IMR-90 (cell line): ENCODE data around the gene KIF3B. TPM values are rescaled to one million over a fixed set of nuclear protein-coding genes. Genes with fewer than 3 reads are reported as not detected.

ENCODE experiments used
- ATAC-seq: fragments of 200-7000 bp; cut with Tn5 transposase; 2 replicates; pipeline ENCODE4 v1.9.1; 2020; ENCODE audit warnings: low read depth, mild to moderate bottlenecking, moderate library complexity
- BruUV-seq: library from RNA; stranded (reverse); fragments of 400-500 nt; replicated peaks from 2 replicates; lab custom pipeline; 2021; lab: Mats Ljungman, UMichigan
- CTCF ChIA-PET: fragments of 300-600 bp; formaldehyde crosslinking; extraction: SDS; loops from one replicate; lab custom pipeline; 2021; ENCODE audit warnings: antibody characterized with exemption; lab: Yijun Ruan, JAX
- POLR2A ChIA-PET: fragments of 300-600 bp; sonication (Branson Sonifier 250); formaldehyde crosslinking; loops from one replicate; lab custom pipeline; 2022; ENCODE audit warnings: antibody characterized with exemption; ENCODE audit not compliant: unreplicated experiment; lab: Charles Lee
- DNase-seq: peaks from one replicate; pipeline ENCODE4 v3.0.0; 2013
- H2AFZ ChIP-seq: replicated peaks from 2 replicates; pipeline ENCODE3; 2013; ENCODE audit warnings: low read length, mild to moderate bottlenecking; ENCODE audit not compliant: poor library complexity
- H2AK5ac ChIP-seq: 2 replicates; pipeline ENCODE4 v1.6.1; 2013; ENCODE audit warnings: low read depth, low read length, inconsistent platforms
- H2AK9ac ChIP-seq: replicated peaks from 2 replicates; pipeline ENCODE3; 2013; ENCODE audit warnings: mild to moderate bottlenecking, low read depth, low read length, moderate library complexity; ENCODE audit not compliant: poor library complexity
- H2BK120ac ChIP-seq: 2 replicates; pipeline ENCODE4 v1.6.1; 2013; ENCODE audit warnings: low read depth, low read length, inconsistent platforms
- H2BK15ac ChIP-seq: 3 replicates; pipeline ENCODE4 v1.6.1; 2013; ENCODE audit warnings: low read depth, low read length, inconsistent platforms
- H2BK20ac ChIP-seq: 2 replicates; pipeline ENCODE4 v1.6.1; 2013; ENCODE audit warnings: low read depth, mild to moderate bottlenecking, inconsistent platforms, low read length, moderate library complexity
- H2BK5ac ChIP-seq: 2 replicates; pipeline ENCODE4 v1.6.1; 2013; ENCODE audit warnings: mild to moderate bottlenecking, low read depth, low read length, inconsistent platforms; ENCODE audit not compliant: poor library complexity, severe bottlenecking
- H3K14ac ChIP-seq: replicated peaks from 2 replicates; pipeline ENCODE4 v1.6.1; 2013; ENCODE audit warnings: low read depth, low read length, inconsistent platforms
- H3K18ac ChIP-seq: 2 replicates; pipeline ENCODE4 v1.6.1; 2013; ENCODE audit warnings: low read depth, low read length, control low read depth
- H3K23ac ChIP-seq: 2 replicates; pipeline ENCODE4 v1.6.1; 2013; ENCODE audit warnings: low read depth, low read length, inconsistent platforms
- H3K27ac ChIP-seq: 2 replicates; pipeline ENCODE4 v1.5.1; 2013; ENCODE audit warnings: mild to moderate bottlenecking, control low read depth, low read length; ENCODE audit not compliant: insufficient read depth
- H3K27me3 ChIP-seq: 2 replicates; pipeline ENCODE4 v1.6.1; 2013; ENCODE audit warnings: low read length; ENCODE audit not compliant: control insufficient read depth, insufficient read depth
- H3K36me3 ChIP-seq: 2 replicates; pipeline ENCODE4 v1.6.1; 2013; ENCODE audit warnings: low read length, mixed read lengths; ENCODE audit not compliant: control insufficient read depth, insufficient read depth
- H3K4ac ChIP-seq: 2 replicates; pipeline ENCODE4 v1.6.1; 2013; ENCODE audit warnings: low read depth, low read length, inconsistent platforms
- H3K4me1 ChIP-seq: 2 replicates; pipeline ENCODE4 v1.6.1; 2013; ENCODE audit warnings: low read length, mixed read lengths; ENCODE audit not compliant: control insufficient read depth, insufficient read depth
- H3K4me2 ChIP-seq: 2 replicates; pipeline ENCODE4 v1.6.1; 2013; ENCODE audit warnings: low read depth, mild to moderate bottlenecking, control low read depth, low read length, moderate library complexity
- H3K4me3 ChIP-seq: 2 replicates; pipeline ENCODE4 v1.5.1; 2013; ENCODE audit warnings: low read depth, mild to moderate bottlenecking, control low read depth, low read length, moderate library complexity; ENCODE audit not compliant: insufficient read depth
- H3K56ac ChIP-seq: 2 replicates; pipeline ENCODE4 v1.6.1; 2013; ENCODE audit warnings: low read length, inconsistent platforms; ENCODE audit not compliant: insufficient read depth; ENCODE audit errors: extremely low read depth
- H3K79me1 ChIP-seq, 2 experiments: 2 replicates each; pipeline ENCODE4 v1.6.1; 2013; ENCODE audit warnings: low read length in 2 of 2, inconsistent platforms in 1 of 2, low read depth in 1 of 2
- H3K9ac ChIP-seq: 2 replicates; pipeline ENCODE4 v1.6.1; 2013; ENCODE audit warnings: low read depth, low read length, control low read depth
- H3K9me1 ChIP-seq: 2 replicates; pipeline ENCODE4 v1.6.1; 2013; ENCODE audit warnings: low read length, inconsistent platforms; ENCODE audit not compliant: insufficient read depth
- H3K9me3 ChIP-seq: 2 replicates; pipeline ENCODE4 v1.6.1; 2013; ENCODE audit warnings: low read length; ENCODE audit not compliant: control insufficient read depth, insufficient read depth
- H4K20me1 ChIP-seq: 2 replicates; pipeline ENCODE4 v1.6.1; 2013; ENCODE audit warnings: low read length, inconsistent platforms; ENCODE audit not compliant: insufficient read depth
- H4K5ac ChIP-seq: 2 replicates; pipeline ENCODE4 v1.6.1; 2013; ENCODE audit warnings: mild to moderate bottlenecking, low read depth, low read length, control low read depth
- H4K8ac ChIP-seq, 2 experiments: 2 replicates each; pipeline ENCODE4 v1.6.1; 2013; ENCODE audit warnings: low read depth in 2 of 2, low read length in 2 of 2, control low read depth in 1 of 2, inconsistent platforms in 1 of 2
- H4K91ac ChIP-seq: 2 replicates; pipeline ENCODE4 v1.6.1; 2013; ENCODE audit warnings: low read depth, low read length, inconsistent platforms; ENCODE audit not compliant: insufficient read depth
- BHLHE40 ChIP-seq: fragments of 150-350 bp; IDR thresholded peaks from 2 replicates; pipeline ENCODE4 v1.6.1; 2016; ENCODE audit warnings: mild to moderate bottlenecking, low read depth, low read length
- CEBPB ChIP-seq: IDR thresholded peaks from 2 replicates; pipeline ENCODE4 v1.6.1; 2012; ENCODE audit warnings: low read depth, low read length, improper control_type of control experiment
- CHD1 ChIP-seq: IDR thresholded peaks from 2 replicates; pipeline ENCODE4 v1.6.1; 2012; ENCODE audit warnings: low read depth, low read length, improper control_type of control experiment
- FOS ChIP-seq: fragments of 150-350 bp; IDR thresholded peaks from 2 replicates; pipeline ENCODE4 v1.6.1; 2016; ENCODE audit warnings: low read depth, low read length
- MAFK ChIP-seq: IDR thresholded peaks from 2 replicates; pipeline ENCODE4 v1.6.1; 2012; ENCODE audit warnings: low read depth, low read length, improper control_type of control experiment
- MAZ ChIP-seq: IDR thresholded peaks from 2 replicates; pipeline ENCODE4 v1.6.1; 2012; ENCODE audit warnings: low read depth, mild to moderate bottlenecking, low read length, improper control_type of control experiment, moderate library complexity, borderline replicate concordance
- MXI1 ChIP-seq: IDR thresholded peaks from 2 replicates; pipeline ENCODE4 v1.6.1; 2012; ENCODE audit warnings: low read depth, mild to moderate bottlenecking, low read length, moderate library complexity, borderline replicate concordance
- NFE2L2 ChIP-seq: fragments of 150-350 bp; IDR thresholded peaks from 2 replicates; pipeline ENCODE4 v1.6.1; 2016; ENCODE audit warnings: low read depth, mild to moderate bottlenecking, low read length
- POLR2A ChIP-seq: IDR thresholded peaks from 2 replicates; pipeline ENCODE4 v1.6.1; 2012; ENCODE audit warnings: mild to moderate bottlenecking, low read depth, low read length
- RAD21 ChIP-seq: IDR thresholded peaks from 2 replicates; pipeline ENCODE4 v1.6.1; 2012; ENCODE audit warnings: low read length, improper control_type of control experiment
- RCOR1 ChIP-seq: IDR thresholded peaks from 2 replicates; pipeline ENCODE4 v1.6.1; 2012; ENCODE audit warnings: mild to moderate bottlenecking, low read length, improper control_type of control experiment; ENCODE audit not compliant: insufficient replicate concordance
- RFX5 ChIP-seq: IDR thresholded peaks from 2 replicates; pipeline ENCODE4 v1.8.0; 2012; ENCODE audit warnings: low read depth, mild to moderate bottlenecking, low read length, moderate library complexity
- SMC3 ChIP-seq: fragments of 150-350 bp; IDR thresholded peaks from 2 replicates; pipeline ENCODE4 v1.6.1; 2016; ENCODE audit warnings: low read depth, mild to moderate bottlenecking, antibody characterized with exemption, low read length, moderate library complexity
- WGBS, 2 experiments: methylation state at CpG; one replicate each; pipeline versions ENCODE4 v1.1.5 to v1.1.7; 2013; ENCODE audit warnings: missing lambda C conversion rate in 2 of 2; ENCODE audit not compliant: insufficient read length in 1 of 2; ENCODE audit errors: extremely low coverage in 2 of 2; 5-methylcytosine and 5-hydroxymethylcytosine counted together
- dilution Hi-C: fragments of 300-500 bp; cut with HindIII; formaldehyde crosslinking; loops from one replicate; pipeline ENCODE4 v1.14.3; 2018; ENCODE audit warnings: low sequenced_read_pairs; ENCODE audit not compliant: unreplicated experiment
- in situ Hi-C: fragments of 300-500 bp; cut with MboI; formaldehyde crosslinking; loops from 3 replicates; pipeline ENCODE4 v1.14.3; 2019; ENCODE audit warnings: low sequenced_read_pairs, inconsistent platforms, mixed read lengths
- intact Hi-C: fragments of 100-400 bp; cut with micrococcal nuclease; formaldehyde crosslinking; loops from 2 replicates; pipeline ENCODE4 v1.10.0; 2022
- polyA plus RNA-seq, 3 experiments: library from polyadenylated mRNA; depleted of rRNA; stranded (reverse); fragments of >200 nt; gene quantifications; 2 replicates each; pipeline ENCODE4 v1.2.3, GENCODE V29; 2012; ENCODE audit warnings: low replicate concordance in 1 of 3
- total RNA-seq: library from RNA; depleted of rRNA; stranded (reverse); fragments of >200 nt; gene quantifications from 2 replicates; pipeline ENCODE4 v1.2.3, GENCODE V29; 2012
- TF ChIP-seq, protein P1 (sequence below): fragments of 150-350 bp; IDR thresholded peaks from 2 replicates; pipeline ENCODE4 v1.6.1; 2016; ENCODE audit warnings: low read depth, mild to moderate bottlenecking, low read length, moderate library complexity, borderline replicate concordance
- TF ChIP-seq, protein P2 (sequence below): conservative IDR thresholded peaks from 2 replicates; pipeline ENCODE4 v1.5.1; 2012; ENCODE audit warnings: mild to moderate bottlenecking, low read depth, low read length, improper control_type of control experiment
- TF ChIP-seq, protein P3 (sequence below): fragments of 150-350 bp; IDR thresholded peaks from 2 replicates; pipeline ENCODE4 v1.6.1; 2017; ENCODE audit warnings: mild to moderate bottlenecking, antibody characterized with exemption, low read length, low read depth

The KIF3B gene
- total and polyA plus RNA-seq, 2 of the 4 experiments (the other 2 are of a cell fraction), result 17.1 to 28.1 TPM

DNA sequence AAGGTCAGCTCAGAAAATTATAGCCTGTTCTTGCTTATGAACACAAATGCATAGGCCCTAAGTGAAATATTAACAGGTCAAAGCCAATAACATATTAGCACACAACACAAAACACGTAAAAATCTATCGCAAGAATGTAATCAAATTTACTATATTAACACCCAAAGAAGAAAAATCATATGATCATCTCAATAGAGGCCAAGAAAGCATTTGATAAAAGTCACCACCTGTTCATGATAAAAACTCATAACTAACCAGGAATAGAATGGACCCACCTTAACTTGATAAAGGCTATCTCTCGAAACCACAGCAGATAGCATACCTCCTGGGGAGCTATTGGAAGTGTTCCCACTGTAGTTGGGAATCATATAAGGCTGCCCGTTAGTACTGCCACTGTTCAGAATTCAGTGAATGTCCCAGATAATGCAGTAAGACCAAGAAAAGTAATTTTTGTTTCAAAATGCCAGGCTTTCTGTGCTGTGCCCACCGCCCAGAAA is 48.2 kb upstream of the KIF3B start:
- H4K5ac ChIP-seq, result no peak overlapping the region
- no peaks in the 10 kb centered on the region for H3K4me1 ChIP-seq
- H3K4me2 ChIP-seq, result no peak overlapping the region
- no peak overlapping the region for H3K27ac ChIP-seq
- no peak overlapping the region for H3K4me3 ChIP-seq
- no peaks in the 10 kb centered on the region for H3K9me3 ChIP-seq
- ATAC-seq (no peak), DNase-seq (no peak)
- TF ChIP-seq MAZ, result no peak
- TF ChIP-seq SMC3, result no peak
- TF ChIP-seq RFX5, result no peak
- TF ChIP-seq, protein P1, sequence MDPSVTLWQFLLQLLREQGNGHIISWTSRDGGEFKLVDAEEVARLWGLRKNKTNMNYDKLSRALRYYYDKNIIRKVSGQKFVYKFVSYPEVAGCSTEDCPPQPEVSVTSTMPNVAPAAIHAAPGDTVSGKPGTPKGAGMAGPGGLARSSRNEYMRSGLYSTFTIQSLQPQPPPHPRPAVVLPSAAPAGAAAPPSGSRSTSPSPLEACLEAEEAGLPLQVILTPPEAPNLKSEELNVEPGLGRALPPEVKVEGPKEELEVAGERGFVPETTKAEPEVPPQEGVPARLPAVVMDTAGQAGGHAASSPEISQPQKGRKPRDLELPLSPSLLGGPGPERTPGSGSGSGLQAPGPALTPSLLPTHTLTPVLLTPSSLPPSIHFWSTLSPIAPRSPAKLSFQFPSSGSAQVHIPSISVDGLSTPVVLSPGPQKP, result no peak
- no peak for TF ChIP-seq FOS
- no peak for TF ChIP-seq RCOR1
- no peak for TF ChIP-seq MXI1
- TF ChIP-seq CHD1, result no peak
- TF ChIP-seq CEBPB, result no peak
- no peak for TF ChIP-seq MAFK
- TF ChIP-seq BHLHE40, result no peak
- TF ChIP-seq POLR2A, result no peak
- TF ChIP-seq, protein P2, sequence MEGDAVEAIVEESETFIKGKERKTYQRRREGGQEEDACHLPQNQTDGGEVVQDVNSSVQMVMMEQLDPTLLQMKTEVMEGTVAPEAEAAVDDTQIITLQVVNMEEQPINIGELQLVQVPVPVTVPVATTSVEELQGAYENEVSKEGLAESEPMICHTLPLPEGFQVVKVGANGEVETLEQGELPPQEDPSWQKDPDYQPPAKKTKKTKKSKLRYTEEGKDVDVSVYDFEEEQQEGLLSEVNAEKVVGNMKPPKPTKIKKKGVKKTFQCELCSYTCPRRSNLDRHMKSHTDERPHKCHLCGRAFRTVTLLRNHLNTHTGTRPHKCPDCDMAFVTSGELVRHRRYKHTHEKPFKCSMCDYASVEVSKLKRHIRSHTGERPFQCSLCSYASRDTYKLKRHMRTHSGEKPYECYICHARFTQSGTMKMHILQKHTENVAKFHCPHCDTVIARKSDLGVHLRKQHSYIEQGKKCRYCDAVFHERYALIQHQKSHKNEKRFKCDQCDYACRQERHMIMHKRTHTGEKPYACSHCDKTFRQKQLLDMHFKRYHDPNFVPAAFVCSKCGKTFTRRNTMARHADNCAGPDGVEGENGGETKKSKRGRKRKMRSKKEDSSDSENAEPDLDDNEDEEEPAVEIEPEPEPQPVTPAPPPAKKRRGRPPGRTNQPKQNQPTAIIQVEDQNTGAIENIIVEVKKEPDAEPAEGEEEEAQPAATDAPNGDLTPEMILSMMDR, result no peak
- no peak for TF ChIP-seq NFE2L2
- TF ChIP-seq, protein P3, sequence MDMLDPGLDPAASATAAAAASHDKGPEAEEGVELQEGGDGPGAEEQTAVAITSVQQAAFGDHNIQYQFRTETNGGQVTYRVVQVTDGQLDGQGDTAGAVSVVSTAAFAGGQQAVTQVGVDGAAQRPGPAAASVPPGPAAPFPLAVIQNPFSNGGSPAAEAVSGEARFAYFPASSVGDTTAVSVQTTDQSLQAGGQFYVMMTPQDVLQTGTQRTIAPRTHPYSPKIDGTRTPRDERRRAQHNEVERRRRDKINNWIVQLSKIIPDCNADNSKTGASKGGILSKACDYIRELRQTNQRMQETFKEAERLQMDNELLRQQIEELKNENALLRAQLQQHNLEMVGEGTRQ, result no peak
- no peak for TF ChIP-seq RAD21
- H2BK5ac ChIP-seq, result no peak overlapping the region
- CTCF ChIA-PET, result no interaction called here
- dilution Hi-C loops, result no loop called here
- no peak overlapping the region for H2BK120ac ChIP-seq
- H3K9ac ChIP-seq, result no peak overlapping the region
- no peak overlapping the region for H3K18ac ChIP-seq
- no peak overlapping the region for H4K8ac ChIP-seq
- no peak overlapping the region for H3K14ac ChIP-seq
- H3K9me1 ChIP-seq, result peaks cover 4% of the 10 kb centered on the region
- no peak overlapping the region for H2AK5ac ChIP-seq
- whole genome bisulfite sequencing, 2 experiments, result 80% methylated on average over 1 of the region's 5 CpGs; no CpG with 5 or more reads in 1 of the 2 experiments
- no peak overlapping the region for H3K23ac ChIP-seq
- BruUV-seq, result no TSS peak
- POLR2A ChIA-PET, result no interaction called here
- intact Hi-C loops, result no loop called here
- peaks cover 3 to 8% of the 10 kb centered on the region in 2 experiments; a peak in 2 of 4 replicates for H3K79me1 ChIP-seq
- H2AFZ ChIP-seq, result no peak overlapping the region
- no peak overlapping the region for H3K4ac ChIP-seq
- no peak overlapping the region for H3K56ac ChIP-seq
- no peak overlapping the region for H2BK15ac ChIP-seq
- H3K36me3 ChIP-seq, result peaks cover 47% of the 10 kb centered on the region
- H2BK20ac ChIP-seq, result no peak overlapping the region
- H2AK9ac ChIP-seq, result no peak overlapping the region
- in situ Hi-C loops, result no loop called here
- no peaks in the 10 kb centered on the region for H3K27me3 ChIP-seq
- no peaks in the 10 kb centered on the region; the same call in 1 of the 2 replicates for H4K20me1 ChIP-seq
- H4K91ac ChIP-seq, result no peak overlapping the region
